ENCODE results near the gene SYNE1. TPM values are rescaled to one million over a fixed set of nuclear protein-coding genes. Genes with fewer than 3 reads are reported as not detected.

The SYNE1 gene
- total and polyA plus RNA-seq, 10 of the 15 experiments (the other 5 are each of a cell fraction or from before 2014, with no cell fraction given): 2.3 to 28.7 (median 14.1) TPM

DNA sequence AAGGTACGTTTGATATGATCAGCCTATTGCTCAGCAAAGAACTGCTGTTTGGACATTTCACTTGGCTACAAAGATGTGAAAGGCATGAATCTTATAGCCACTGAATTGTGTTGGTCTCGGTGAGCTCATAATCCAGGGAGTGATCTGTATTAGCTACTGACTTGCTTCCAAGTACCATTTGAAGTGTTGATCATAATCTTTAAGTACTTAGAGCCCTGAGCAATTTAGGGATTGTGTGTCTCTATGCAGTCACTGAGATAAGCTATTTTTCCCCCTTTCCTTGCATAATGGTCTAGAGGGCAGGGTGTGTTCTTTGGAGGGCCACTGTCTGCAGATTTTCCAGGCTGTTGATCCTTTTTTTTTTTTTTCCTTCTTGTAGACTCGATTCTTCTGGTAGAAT, 436.0 kb downstream of the SYNE1 start (continued):
- no peak for TF ChIP-seq RELA (IDR thresholded peaks at IDR 0.05; ENCODE audit: borderline replicate concordance, partially characterized antibody)
- TF ChIP-seq ETV6 (conservative IDR thresholded peaks at IDR 0.05 in 1 of 2, IDR thresholded peaks at IDR 0.05 in 1 of 2; ENCODE audit: borderline replicate concordance in 1 of 2, low read depth in 1 of 2): no peak
- no peak for TF ChIP-seq EP300 (IDR thresholded peaks at IDR 0.05; ENCODE audit: borderline replicate concordance in 1 of 2, control insufficient read depth in 1 of 2, low read depth in 2 of 2, low read length in 2 of 2)

DNA sequence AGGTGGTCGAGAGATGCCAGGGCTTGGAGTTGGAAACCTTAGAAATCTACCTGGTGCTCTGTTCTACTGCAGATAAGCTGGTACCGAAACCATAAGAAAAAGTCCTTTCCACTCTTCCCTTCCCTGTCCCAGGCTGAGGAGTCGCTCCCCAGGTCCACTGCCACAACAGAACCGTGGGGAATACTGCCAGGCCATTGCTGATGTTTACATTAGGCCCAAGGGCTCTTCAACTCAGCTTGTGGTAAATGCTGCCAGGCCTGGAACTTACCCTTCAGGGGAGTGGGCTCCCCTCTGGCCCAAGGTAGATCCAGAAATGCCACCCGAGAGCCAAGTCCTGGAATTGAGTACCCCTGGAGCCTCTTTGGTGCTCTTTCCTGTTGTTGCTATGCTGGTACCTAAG, 441.3 kb downstream of the SYNE1 start:
- Histone ChIP-seq H4K20me1 (ENCODE audit: control insufficient read depth, insufficient read depth) (no peaks in the 10 kb centered on the region), H3K27ac (ENCODE audit: control insufficient read depth, insufficient read depth) (no peak overlapping the region), H2AFZ (ENCODE audit: control insufficient read depth, low read depth, low read length) (no peak overlapping the region), H3K4me2 (ENCODE audit: control insufficient read depth, insufficient read depth) (no peak overlapping the region), H3K27me3 (replicated peaks in 1 of 2; ENCODE audit: control insufficient read depth in 2 of 2, insufficient read depth in 2 of 2, low read length in 1 of 2) (no peaks in the 10 kb centered on the region), H3K9me3 (replicated peaks; ENCODE audit: control insufficient read depth, insufficient read depth, low read length) (no peaks in the 10 kb centered on the region; the same call in 2 of the 3 replicates), H3K79me2 (ENCODE audit: control insufficient read depth, insufficient read depth, low read length) (no peaks in the 10 kb centered on the region), H3K4me3 (no peak overlapping the region), H3K4me1 (ENCODE audit: control insufficient read depth, insufficient read depth, low read length) (no peaks in the 10 kb centered on the region), H3K36me3 (ENCODE audit: control insufficient read depth in 2 of 2, insufficient read depth in 2 of 2, low read length in 1 of 2) (peaks cover 0 to 7% of the 10 kb centered on the region in 2 experiments; a peak in 2 of 4 replicates), H3K9ac (ENCODE audit: control insufficient read depth, insufficient read depth, low read length) (no peak overlapping the region)
- ChIA-PET CTCF (interaction anchor here (1.5 kb wide), 1 partner anchor 71 kb away, joined by 3 read pairs; no protein-coding TSS in a partner anchor), POLR2A (no interaction called here), SMC1A (ENCODE audit: uncharacterized antibody, unreplicated experiment) (no interaction called here), RAD21 (ENCODE audit: unreplicated experiment) (no interaction called here)
- DNase-seq (ENCODE audit: low read depth, low spot score): no peak
- WGBS (ENCODE audit: insufficient coverage, insufficient replicate concordance, low lambda C conversion rate, missing lambda C conversion rate): 73% methylated on average over 5 of the region's 5 CpGs
- intact Hi-C loops (cut with micrococcal nuclease; ENCODE audit: unreplicated experiment): no loop called here
- TF ChIP-seq SRF (IDR thresholded peaks at IDR 0.05; ENCODE audit: low read depth in 2 of 2, low read length in 2 of 2) (no peak), TCF3 (IDR thresholded peaks at IDR 0.05; ENCODE audit: borderline replicate concordance, insufficient read depth, low read depth, low read length) (no peak)
- FAIRE-seq: no peak
- BruUV-seq (replicated peaks): no TSS peak
- no peak for ATAC-seq
- in situ Hi-C loops (cut with MboI): no loop called here

DNA sequence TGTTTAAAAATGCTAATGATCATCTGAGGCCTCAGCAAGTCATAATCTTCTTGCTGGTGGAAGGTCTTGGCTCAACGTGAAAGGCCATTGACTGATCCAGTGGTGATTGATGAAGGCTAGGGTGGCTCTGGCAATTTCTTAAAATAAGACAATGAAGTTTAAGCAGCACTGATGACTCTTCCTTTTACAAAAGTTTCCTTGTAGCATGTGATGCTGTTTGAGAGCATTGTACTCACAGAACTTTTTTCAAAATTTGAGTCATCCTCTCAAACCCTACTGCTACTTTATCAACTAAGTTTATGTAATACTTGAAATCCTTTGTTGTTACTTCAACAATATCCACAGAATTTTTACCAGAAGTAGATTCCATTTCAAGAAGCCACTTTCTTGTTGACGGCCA, 447.4 kb downstream of the SYNE1 start:
- H3K36me3 ChIP-seq (ENCODE audit: control insufficient read depth in 2 of 2, insufficient read depth in 2 of 2, low read length in 1 of 2): no peaks in the 10 kb centered on the region
- H3K27ac ChIP-seq (ENCODE audit: control insufficient read depth, insufficient read depth): no peak overlapping the region
- ChIA-PET POLR2A (no interaction called here), RAD21 (ENCODE audit: unreplicated experiment) (no interaction called here), CTCF (no interaction called here), SMC1A (ENCODE audit: uncharacterized antibody, unreplicated experiment) (no interaction called here)
- peaks cover 6% of the 10 kb centered on the region; the same call in 1 of the 2 replicates for H3K4me1 ChIP-seq (ENCODE audit: control insufficient read depth, insufficient read depth, low read length)
- no peak overlapping the region for H3K9ac ChIP-seq (ENCODE audit: control insufficient read depth, insufficient read depth, low read length)
- H3K9me3 ChIP-seq (replicated peaks; ENCODE audit: control insufficient read depth, insufficient read depth, low read length): no peaks in the 10 kb centered on the region
- no peak overlapping the region for H3K4me3 ChIP-seq
- intact Hi-C loops (cut with micrococcal nuclease; ENCODE audit: unreplicated experiment) (no loop called here), in situ Hi-C loops (cut with MboI) (no loop called here)
- DNase-seq (ENCODE audit: low read depth, low spot score): no peak
- no peaks in the 10 kb centered on the region for H3K27me3 ChIP-seq (replicated peaks in 1 of 2; ENCODE audit: control insufficient read depth in 2 of 2, insufficient read depth in 2 of 2, low read length in 1 of 2)
- H3K79me2 ChIP-seq (ENCODE audit: control insufficient read depth, insufficient read depth, low read length): no peaks in the 10 kb centered on the region
- no TSS peak for BruUV-seq (replicated peaks)
- WGBS (ENCODE audit: insufficient coverage, insufficient replicate concordance, low lambda C conversion rate, missing lambda C conversion rate): 96% methylated on average over 2 of the region's 2 CpGs
- no peaks in the 10 kb centered on the region for H4K20me1 ChIP-seq (ENCODE audit: control insufficient read depth, insufficient read depth)
- FAIRE-seq: no peak
- no peak overlapping the region for H3K4me2 ChIP-seq (ENCODE audit: control insufficient read depth, insufficient read depth)
- ATAC-seq: no peak
- H2AFZ ChIP-seq (ENCODE audit: control insufficient read depth, low read depth, low read length): no peak overlapping the region
- TF ChIP-seq, protein P1, sequence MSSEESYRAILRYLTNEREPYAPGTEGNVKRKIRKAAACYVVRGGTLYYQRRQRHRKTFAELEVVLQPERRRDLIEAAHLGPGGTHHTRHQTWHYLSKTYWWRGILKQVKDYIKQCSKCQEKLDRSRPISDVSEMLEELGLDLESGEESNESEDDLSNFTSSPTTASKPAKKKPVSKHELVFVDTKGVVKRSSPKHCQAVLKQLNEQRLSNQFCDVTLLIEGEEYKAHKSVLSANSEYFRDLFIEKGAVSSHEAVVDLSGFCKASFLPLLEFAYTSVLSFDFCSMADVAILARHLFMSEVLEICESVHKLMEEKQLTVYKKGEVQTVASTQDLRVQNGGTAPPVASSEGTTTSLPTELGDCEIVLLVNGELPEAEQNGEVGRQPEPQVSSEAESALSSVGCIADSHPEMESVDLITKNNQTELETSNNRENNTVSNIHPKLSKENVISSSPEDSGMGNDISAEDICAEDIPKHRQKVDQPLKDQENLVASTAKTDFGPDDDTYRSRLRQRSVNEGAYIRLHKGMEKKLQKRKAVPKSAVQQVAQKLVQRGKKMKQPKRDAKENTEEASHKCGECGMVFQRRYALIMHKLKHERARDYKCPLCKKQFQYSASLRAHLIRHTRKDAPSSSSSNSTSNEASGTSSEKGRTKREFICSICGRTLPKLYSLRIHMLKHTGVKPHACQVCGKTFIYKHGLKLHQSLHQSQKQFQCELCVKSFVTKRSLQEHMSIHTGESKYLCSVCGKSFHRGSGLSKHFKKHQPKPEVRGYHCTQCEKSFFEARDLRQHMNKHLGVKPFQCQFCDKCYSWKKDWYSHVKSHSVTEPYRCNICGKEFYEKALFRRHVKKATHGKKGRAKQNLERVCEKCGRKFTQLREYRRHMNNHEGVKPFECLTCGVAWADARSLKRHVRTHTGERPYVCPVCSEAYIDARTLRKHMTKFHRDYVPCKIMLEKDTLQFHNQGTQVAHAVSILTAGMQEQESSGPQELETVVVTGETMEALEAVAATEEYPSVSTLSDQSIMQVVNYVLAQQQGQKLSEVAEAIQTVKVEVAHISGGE (CRISPR knock-in tag; IDR thresholded peaks at IDR 0.05): no peak
- TF ChIP-seq FOS (IDR thresholded peaks at IDR 0.05; ENCODE audit: borderline replicate concordance, extremely low read depth, insufficient read length): no peak
